ENCODE data around the gene SKOR2.

The SKOR2 gene

DNA sequence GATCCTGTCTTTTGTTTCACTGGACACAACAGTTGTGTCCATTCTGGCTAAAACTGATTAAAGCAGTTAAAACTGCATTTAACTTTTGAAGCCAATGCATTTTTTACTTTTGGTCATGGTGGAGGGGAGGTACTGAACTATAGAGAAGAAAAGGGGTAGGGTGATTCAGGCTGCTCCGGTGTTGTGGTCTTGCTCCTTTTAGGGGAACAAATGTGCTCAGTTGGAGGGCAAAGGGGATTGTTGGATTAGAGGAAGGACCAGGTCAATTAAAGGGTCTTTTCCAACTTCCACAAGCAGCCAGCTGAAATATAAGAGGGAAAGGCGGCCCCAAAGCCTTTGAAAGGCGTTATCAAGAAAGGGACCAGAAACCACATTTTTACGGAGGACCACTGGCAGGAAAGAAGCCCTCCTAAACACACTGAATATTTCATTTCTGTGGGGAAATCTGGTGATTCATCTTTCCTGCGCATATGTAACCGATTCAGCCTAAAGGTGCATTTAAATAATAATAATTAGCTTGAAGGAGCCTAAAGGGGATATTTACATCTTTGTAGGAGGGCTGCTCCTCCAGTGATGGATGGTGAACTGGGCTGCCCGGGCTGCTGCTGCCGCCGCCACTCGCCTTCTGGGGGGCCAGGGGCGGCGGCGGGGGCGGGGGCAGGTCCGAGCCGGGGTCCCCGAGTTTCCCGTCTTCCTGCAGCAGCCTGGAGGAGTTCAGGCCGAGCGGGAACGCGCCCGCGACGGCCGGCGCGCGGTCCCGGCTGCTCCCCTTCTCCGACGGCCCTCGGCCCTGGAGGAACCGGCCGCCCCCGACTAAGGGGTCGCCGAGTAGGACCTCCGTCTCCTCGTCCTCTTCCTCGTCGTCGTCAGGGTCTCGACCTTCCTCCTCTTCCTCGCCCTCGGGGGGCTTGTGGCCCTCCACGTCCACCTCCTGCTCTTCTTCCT is 5.2 kb downstream of the SKOR2 start:
- no peaks in the 10 kb centered on the region for H3K36me3 ChIP-seq
- no peak for DNase-seq
- no peaks in the 10 kb centered on the region for H3K9me3 ChIP-seq
- peaks cover 77% of the 10 kb centered on the region for H3K27me3 ChIP-seq
- no peaks in the 10 kb centered on the region for H3K4me1 ChIP-seq
- TF ChIP-seq, protein P1, sequence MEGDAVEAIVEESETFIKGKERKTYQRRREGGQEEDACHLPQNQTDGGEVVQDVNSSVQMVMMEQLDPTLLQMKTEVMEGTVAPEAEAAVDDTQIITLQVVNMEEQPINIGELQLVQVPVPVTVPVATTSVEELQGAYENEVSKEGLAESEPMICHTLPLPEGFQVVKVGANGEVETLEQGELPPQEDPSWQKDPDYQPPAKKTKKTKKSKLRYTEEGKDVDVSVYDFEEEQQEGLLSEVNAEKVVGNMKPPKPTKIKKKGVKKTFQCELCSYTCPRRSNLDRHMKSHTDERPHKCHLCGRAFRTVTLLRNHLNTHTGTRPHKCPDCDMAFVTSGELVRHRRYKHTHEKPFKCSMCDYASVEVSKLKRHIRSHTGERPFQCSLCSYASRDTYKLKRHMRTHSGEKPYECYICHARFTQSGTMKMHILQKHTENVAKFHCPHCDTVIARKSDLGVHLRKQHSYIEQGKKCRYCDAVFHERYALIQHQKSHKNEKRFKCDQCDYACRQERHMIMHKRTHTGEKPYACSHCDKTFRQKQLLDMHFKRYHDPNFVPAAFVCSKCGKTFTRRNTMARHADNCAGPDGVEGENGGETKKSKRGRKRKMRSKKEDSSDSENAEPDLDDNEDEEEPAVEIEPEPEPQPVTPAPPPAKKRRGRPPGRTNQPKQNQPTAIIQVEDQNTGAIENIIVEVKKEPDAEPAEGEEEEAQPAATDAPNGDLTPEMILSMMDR (IDR thresholded peaks at IDR 0.05; ENCODE audit: low read depth, low read length): no peak
- H3K4me3 ChIP-seq (ENCODE audit: low read depth, low read length): no peak overlapping the region

DNA sequence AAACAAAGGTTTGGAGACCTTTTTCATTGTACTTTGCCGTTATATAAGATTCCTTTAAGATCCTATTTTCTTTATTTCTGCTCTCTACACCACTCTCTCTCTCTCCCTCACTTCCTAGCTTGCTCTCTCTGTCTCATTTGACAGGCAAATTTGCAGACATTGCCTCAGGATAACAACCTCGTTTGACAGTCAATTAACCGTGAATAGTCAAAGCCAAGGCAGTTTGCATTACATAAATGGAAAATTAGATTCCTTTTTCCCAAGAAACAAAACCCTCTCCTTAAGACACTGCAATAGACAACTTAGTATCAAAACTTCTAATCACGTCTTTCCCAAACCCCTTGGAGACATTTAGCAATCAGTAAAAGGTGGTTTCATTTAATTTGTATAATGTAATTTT is 7.4 kb downstream of the SKOR2 start:
- DNase-seq: no peak
- Histone ChIP-seq H3K36me3 (no peaks in the 10 kb centered on the region), H3K4me3 (ENCODE audit: low read depth, low read length) (no peak overlapping the region), H3K4me1 (no peaks in the 10 kb centered on the region), H3K9me3 (no peaks in the 10 kb centered on the region), H3K27me3 (peaks cover 61% of the 10 kb centered on the region)
- TF ChIP-seq, protein P1 (IDR thresholded peaks at IDR 0.05; ENCODE audit: low read depth, low read length): no peak

DNA sequence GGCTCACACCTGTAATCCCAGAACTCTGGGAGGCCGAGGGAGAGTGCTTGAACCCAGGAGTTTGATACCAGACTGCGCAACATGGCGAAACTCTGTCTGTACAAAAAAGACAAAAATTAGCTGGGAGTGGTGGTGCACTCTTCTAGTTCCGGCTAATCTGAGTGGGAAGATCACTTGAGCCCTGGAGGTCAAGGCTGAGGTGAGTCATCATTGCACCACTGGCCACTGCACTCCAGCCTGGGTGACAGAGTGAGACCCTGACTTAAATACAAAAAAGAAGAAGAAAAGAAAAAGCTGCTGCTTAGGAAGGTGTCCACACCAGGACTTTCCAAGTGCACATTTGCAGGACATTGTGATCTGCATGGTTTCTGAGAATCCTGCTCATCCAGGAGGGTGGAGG is 16.4 kb downstream of the SKOR2 start:
- no peaks in the 10 kb centered on the region for H3K9me3 ChIP-seq
- H3K27me3 ChIP-seq: peaks cover 6% of the 10 kb centered on the region
- TF ChIP-seq, protein P1 (IDR thresholded peaks at IDR 0.05; ENCODE audit: low read depth, low read length): no peak
- H3K36me3 ChIP-seq: no peaks in the 10 kb centered on the region
- no peak overlapping the region for H3K4me3 ChIP-seq (ENCODE audit: low read depth, low read length)
- no peak for DNase-seq
- no peaks in the 10 kb centered on the region for H3K4me1 ChIP-seq

DNA sequence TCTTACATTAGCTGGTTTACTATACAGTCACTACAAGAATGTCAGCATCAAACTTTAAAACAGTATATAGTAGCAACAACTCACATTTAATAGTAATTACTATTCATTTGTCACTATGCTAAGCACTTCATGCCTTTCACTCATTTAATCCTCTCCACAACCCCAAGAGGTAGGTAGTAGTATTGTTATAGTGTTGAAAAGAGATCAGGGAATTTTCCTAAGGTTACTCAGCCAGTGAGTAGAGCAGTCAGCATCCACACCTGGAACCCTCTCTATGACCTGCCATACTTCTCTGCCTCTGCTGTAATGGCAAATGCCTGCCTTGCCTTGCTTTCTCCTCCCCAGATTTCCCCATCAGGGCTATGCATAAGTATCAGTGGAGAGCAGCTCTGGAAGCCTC is 24.8 kb downstream of the SKOR2 start:
- Histone ChIP-seq H3K36me3 (no peaks in the 10 kb centered on the region), H3K4me1 (no peaks in the 10 kb centered on the region), H3K27me3 (peaks cover 12% of the 10 kb centered on the region), H3K9me3 (no peaks in the 10 kb centered on the region), H3K4me3 (ENCODE audit: low read depth, low read length) (no peak overlapping the region)
- TF ChIP-seq, protein P1 (IDR thresholded peaks at IDR 0.05; ENCODE audit: low read depth, low read length): no peak
- DNase-seq: no peak

DNA sequence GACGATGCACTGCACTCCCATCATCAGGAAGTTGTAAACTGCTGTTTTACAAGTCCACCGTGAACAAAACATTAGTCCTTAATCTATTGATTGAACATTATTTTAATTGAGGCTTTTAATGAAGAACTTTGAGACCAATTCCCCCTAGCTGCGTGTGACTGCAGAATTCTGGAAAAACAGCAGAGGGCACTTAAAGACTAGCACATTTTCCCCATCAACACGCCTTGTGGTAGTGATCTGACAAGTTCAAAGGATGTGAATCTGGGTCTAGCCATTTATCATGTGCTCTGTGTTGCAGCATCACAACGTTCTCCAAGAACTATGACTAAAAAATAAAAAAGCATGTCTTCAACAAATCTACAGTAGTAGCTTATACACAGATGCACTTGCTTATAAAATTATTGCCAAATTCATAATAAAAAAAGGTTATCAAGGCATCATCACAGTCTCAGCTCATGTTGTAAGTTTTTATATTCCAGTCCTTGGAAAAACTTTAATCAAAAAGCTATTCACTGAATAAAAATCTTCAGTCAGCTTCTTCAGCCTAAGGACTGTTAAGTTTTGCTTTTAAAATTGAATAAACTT is 35.8 kb downstream of the SKOR2 start:
- TF ChIP-seq, protein P1 (IDR thresholded peaks at IDR 0.05; ENCODE audit: low read depth, low read length): peak; percentile 60
- no peak overlapping the region for H3K4me3 ChIP-seq (ENCODE audit: low read depth, low read length)
- no peaks in the 10 kb centered on the region for H3K9me3 ChIP-seq
- H3K36me3 ChIP-seq: no peaks in the 10 kb centered on the region
- DNase-seq: peak; percentile 7
- no peaks in the 10 kb centered on the region for H3K4me1 ChIP-seq
- H3K27me3 ChIP-seq: peaks cover 5% of the 10 kb centered on the region; the same call in 1 of the 2 replicates

DNA sequence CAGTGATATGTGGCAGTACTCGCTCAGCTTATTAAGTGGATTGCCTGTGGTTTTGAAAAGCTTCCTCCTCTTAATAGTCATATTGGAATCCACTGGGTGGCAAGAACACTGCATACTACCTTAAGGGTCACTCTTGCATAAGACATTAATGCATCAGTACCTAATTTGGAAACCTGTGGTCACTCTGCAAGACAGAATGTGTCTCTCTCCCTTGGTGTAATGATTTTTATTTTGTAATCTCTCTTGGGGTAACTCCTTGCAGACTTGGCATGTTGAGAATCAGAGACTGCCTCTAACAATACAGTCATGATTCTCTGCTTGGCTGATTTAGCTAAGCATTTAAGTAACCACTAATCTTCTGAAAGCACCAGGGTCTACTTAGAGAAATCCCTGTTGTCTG is 42.3 kb downstream of the SKOR2 start:
- no peaks in the 10 kb centered on the region for H3K27me3 ChIP-seq
- H3K4me1 ChIP-seq: peaks cover 7% of the 10 kb centered on the region
- H3K9me3 ChIP-seq: no peaks in the 10 kb centered on the region
- no peak overlapping the region for H3K4me3 ChIP-seq (ENCODE audit: low read depth, low read length)
- H3K36me3 ChIP-seq: no peaks in the 10 kb centered on the region
- TF ChIP-seq, protein P1 (IDR thresholded peaks at IDR 0.05; ENCODE audit: low read depth, low read length): no peak
- no peak for DNase-seq

Data from BE2C (cell line).